LNCAP (cell line): Measurements from ENCODE around the gene CTXND1.

Source experiments
- TF ChIP-seq, protein P1 (sequence below): fragments of 450-650 bp; IDR thresholded peaks from 2 replicates; pipeline ENCODE4 v1.5.1; 2017; ENCODE audit warnings: mild to moderate bottlenecking

CTXND1 gene

GRCh38 chr15:80283531-80283930 lies 31.5 kb upstream of the CTXND1 start:
- TF ChIP-seq, protein P1, sequence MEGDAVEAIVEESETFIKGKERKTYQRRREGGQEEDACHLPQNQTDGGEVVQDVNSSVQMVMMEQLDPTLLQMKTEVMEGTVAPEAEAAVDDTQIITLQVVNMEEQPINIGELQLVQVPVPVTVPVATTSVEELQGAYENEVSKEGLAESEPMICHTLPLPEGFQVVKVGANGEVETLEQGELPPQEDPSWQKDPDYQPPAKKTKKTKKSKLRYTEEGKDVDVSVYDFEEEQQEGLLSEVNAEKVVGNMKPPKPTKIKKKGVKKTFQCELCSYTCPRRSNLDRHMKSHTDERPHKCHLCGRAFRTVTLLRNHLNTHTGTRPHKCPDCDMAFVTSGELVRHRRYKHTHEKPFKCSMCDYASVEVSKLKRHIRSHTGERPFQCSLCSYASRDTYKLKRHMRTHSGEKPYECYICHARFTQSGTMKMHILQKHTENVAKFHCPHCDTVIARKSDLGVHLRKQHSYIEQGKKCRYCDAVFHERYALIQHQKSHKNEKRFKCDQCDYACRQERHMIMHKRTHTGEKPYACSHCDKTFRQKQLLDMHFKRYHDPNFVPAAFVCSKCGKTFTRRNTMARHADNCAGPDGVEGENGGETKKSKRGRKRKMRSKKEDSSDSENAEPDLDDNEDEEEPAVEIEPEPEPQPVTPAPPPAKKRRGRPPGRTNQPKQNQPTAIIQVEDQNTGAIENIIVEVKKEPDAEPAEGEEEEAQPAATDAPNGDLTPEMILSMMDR = no peak

GRCh38 chr15:80277147-80277546 lies 25.1 kb upstream of the CTXND1 start:
- TF ChIP-seq, protein P1 = no peak

DNA sequence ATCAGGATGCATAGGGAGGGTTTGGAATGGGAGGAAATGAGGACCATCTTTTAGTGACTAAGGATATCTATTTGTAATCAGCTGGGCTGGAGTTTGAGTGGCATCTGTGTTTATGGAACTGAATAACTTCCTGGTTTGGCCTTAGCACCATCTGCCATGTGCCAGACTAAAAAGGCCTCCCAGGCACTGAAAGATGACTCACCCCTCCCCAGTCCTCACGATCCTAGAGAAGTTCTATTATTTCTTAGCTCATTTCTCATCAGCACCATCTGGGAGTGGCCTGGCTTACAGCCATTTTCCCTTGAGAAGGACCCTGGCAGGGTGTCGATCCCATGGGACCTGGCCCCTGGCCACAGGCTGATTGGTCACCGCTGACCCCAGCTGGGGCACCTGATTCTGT lies 23.9 kb upstream of the CTXND1 start:
- TF ChIP-seq, protein P1 = no peak

- TF ChIP-seq, protein P1 = no peak
Measured at GRCh38 chr15:80274996-80275395, 23.0 kb upstream of the CTXND1 start.

DNA sequence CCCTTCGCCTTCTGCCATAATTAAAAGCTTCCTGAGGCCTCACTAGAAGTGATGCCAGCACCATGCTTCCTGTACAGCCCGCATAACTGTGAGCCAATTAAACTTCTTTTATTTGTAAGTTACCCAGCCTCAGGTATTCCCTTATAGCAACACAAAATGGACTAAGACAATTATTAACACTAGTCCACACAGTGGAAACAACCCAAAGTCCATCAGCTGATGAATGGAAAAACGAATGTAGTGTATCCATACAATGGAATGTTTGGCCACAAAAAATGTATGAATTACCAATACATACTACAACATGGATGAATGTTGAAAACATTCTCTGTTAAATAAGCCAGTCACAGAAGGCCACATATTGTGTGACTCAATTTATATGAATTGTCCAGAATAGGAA lies 22.5 kb upstream of the CTXND1 start:
- TF ChIP-seq, protein P1 = no peak

DNA sequence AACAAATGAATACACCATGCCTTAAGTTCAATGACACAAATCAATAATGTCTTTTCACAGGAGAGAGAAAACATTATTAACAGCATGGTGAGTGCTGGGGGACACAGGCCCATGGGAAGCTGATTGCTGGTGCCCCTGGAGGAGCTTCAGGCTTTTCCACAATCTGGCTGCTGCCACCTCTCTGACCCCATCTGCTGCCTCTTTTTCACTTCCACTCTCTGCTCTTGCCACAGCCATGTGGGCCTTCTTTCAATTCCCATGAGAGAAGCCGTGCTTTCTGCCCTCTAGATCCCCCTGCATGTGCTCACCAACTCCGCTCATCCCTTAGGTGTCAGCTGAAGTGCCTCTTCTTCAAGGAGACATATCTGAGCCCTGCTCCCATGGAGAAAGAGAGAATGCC lies 21.0 kb upstream of the CTXND1 start:
- TF ChIP-seq, protein P1 = no peak

DNA sequence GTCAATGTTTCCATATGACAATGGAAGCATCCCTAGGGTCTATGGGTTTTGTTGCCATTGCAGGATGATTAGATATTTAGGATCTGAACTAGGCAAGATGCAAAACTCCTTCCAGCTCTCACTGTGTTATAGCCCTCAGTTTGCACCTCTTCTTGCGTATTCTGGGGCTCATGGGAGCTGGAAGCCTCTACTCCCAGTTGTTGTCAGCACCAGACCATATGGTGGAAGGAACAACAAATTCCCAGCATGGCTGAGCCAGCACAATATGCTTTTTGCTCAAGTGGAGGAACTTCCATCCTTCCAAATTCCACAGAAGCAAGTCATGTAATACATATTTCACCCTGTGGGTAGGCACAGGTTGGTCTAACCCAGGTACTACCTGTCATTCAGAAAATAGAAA lies 18.5 kb upstream of the CTXND1 start:
- TF ChIP-seq, protein P1 = no peak

DNA sequence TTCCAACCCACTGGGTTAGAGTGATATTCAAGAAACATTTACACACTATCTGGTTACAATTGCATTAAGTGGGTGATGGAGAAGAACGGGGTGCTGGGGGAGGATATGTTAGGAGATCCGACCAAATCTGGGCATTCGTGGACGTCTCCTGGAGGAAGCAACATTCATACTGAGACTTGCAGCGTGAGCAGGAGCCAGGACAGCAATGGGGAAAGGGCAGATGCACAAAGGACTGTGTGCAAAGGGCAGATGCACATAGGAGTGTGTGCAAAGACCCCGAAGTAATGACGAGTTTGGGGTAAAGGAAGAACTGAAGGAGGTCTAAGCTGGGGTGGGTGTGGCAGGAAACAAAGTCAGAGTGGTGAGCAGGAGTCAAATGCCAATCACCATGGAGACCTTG lies 16.1 kb upstream of the CTXND1 start:
- TF ChIP-seq, protein P1 = no peak
